ENCODE measurements around the gene IGF1R. TPM values are rescaled to one million over a fixed set of nuclear protein-coding genes. Genes with fewer than 3 reads are reported as not detected.

Gene IGF1R
- total and polyA plus RNA-seq, 4 donors = 5.9 to 154 (median 27.6) TPM

GRCh38 chr15:98904544-98904943 is 256.2 kb downstream of the IGF1R start:
- peak; percentile 38 for TF ChIP-seq CTCF (IDR thresholded peaks at IDR 0.05; ENCODE audit: control extremely low read depth, extremely low read depth)
- H3K9ac ChIP-seq (ENCODE audit: insufficient read depth in 1 of 2, low read length in 2 of 2) = no peak overlapping the region

GRCh38 chr15:98905963-98906711 is 257.8 kb downstream of the IGF1R start:
- ATAC-seq (ENCODE audit: insufficient read depth, low FRiP score) = no peak
- no peak for TF ChIP-seq CTCF (IDR thresholded peaks at IDR 0.05; ENCODE audit: control extremely low read depth, extremely low read depth)
- Histone ChIP-seq H3K4me3 (no peak overlapping the region), H3K4me1 (ENCODE audit: control insufficient read depth in 5 of 5, insufficient read depth in 5 of 5, low read length in 5 of 5) (peaks cover 0 to 15% (median 6%) of the 10 kb centered on the region in 5 donors), H3K9me3 (ENCODE audit: control insufficient read depth in 4 of 4, insufficient read depth in 3 of 4, low read length in 3 of 4) (no peaks in the 10 kb centered on the region), H3K9ac (ENCODE audit: insufficient read depth in 1 of 2, low read length in 2 of 2) (no peak overlapping the region), H3K36me3 (ENCODE audit: control insufficient read depth in 4 of 4, insufficient read depth in 4 of 4, low read length in 4 of 4) (peaks cover 0 to 13% (median 10%) of the 10 kb centered on the region in 4 donors), H3K27me3 (ENCODE audit: control insufficient read depth in 3 of 3, insufficient read depth in 3 of 3, low read length in 2 of 3) (no peaks in the 10 kb centered on the region), H3K27ac (ENCODE audit: low read depth in 1 of 2, low read length in 1 of 2) (peak overlapping the region in 1 of 2 donors; percentile 23)
- 73 to 84% methylated on average over 7 of the region's 7 CpGs for WGBS, 2 donors
- no peak for DNase-seq

More at GRCh38 chr15:98904544-98904943, 256.2 kb downstream of the IGF1R start:
- peaks cover 0 to 14% (median 10%) of the 10 kb centered on the region in 4 donors for H3K36me3 ChIP-seq (ENCODE audit: control insufficient read depth in 4 of 4, insufficient read depth in 4 of 4, low read length in 4 of 4)
- DNase-seq = peak; percentile 46 to 71 (median 54)
- ATAC-seq (ENCODE audit: insufficient read depth, low FRiP score) = no peak
- WGBS, 2 donors = 28 to 37% methylated on average over 4 of the region's 4 CpGs
- H3K4me1 ChIP-seq (ENCODE audit: control insufficient read depth in 5 of 5, insufficient read depth in 5 of 5, low read length in 5 of 5) = peaks cover 0 to 20% (median 9%) of the 10 kb centered on the region in 5 donors
- H3K27ac ChIP-seq (ENCODE audit: low read depth in 1 of 2, low read length in 1 of 2) = no peak overlapping the region
- H3K9me3 ChIP-seq (ENCODE audit: control insufficient read depth in 4 of 4, insufficient read depth in 3 of 4, low read length in 3 of 4) = no peaks in the 10 kb centered on the region
- H3K4me3 ChIP-seq = no peak overlapping the region
- H3K27me3 ChIP-seq (ENCODE audit: control insufficient read depth in 3 of 3, insufficient read depth in 3 of 3, low read length in 2 of 3) = no peaks in the 10 kb centered on the region

GRCh38 chr15:98906712-98907083 is 258.4 kb downstream of the IGF1R start:
- DNase-seq (peak in 2 of 3 donors; percentile 44 to 58), ATAC-seq (ENCODE audit: insufficient read depth, low FRiP score) (peak; percentile 39)
- TF ChIP-seq CTCF (IDR thresholded peaks at IDR 0.05; ENCODE audit: control extremely low read depth, extremely low read depth) = no peak
- Histone ChIP-seq H3K4me1 (ENCODE audit: control insufficient read depth in 5 of 5, insufficient read depth in 5 of 5, low read length in 5 of 5) (peaks cover 0 to 15% (median 6%) of the 10 kb centered on the region in 5 donors), H3K9ac (ENCODE audit: insufficient read depth in 1 of 2, low read length in 2 of 2) (no peak overlapping the region), H3K36me3 (ENCODE audit: control insufficient read depth in 4 of 4, insufficient read depth in 4 of 4, low read length in 4 of 4) (peaks cover 3 to 18% (median 15%) of the 10 kb centered on the region in 4 donors), H3K9me3 (ENCODE audit: control insufficient read depth in 4 of 4, insufficient read depth in 3 of 4, low read length in 3 of 4) (no peaks in the 10 kb centered on the region), H3K27ac (ENCODE audit: low read depth in 1 of 2, low read length in 1 of 2) (peak overlapping the region; percentile 28 to 60), H3K27me3 (ENCODE audit: control insufficient read depth in 3 of 3, insufficient read depth in 3 of 3, low read length in 2 of 3) (no peaks in the 10 kb centered on the region), H3K4me3 (no peak overlapping the region)
- 46 to 69% methylated on average over 6 of the region's 6 CpGs for WGBS, 2 donors

Measured in lung (tissue), 12 donors.